Small intestine (tissue), 7 donors: ENCODE measurements around the gene DMRT3. TPM values are rescaled to one million over a fixed set of nuclear protein-coding genes. Genes with fewer than 3 reads are reported as not detected.
"Not testable (repeated sequence)": the region's sequence is repeated elsewhere in the genome, so short reads cannot be mapped to it uniquely, and the experiment has no call there.

Experiments
- DNase-seq, 2 donors: peaks; one replicate each; pipeline versions ENCODE4 v3.0.0 to v3.0.0-alpha.2; 2013
- FAIRE-seq: peaks from 2 replicates; lab custom pipeline; 2012; peaks lifted over from hg19 to GRCh38; lab: Jason Lieb, UNC
- H3K27ac ChIP-seq, 3 donors: one replicate each; pipeline ENCODE4 v1.5.1; 2013; ENCODE audit warnings: low read length in 2 of 3, mild to moderate bottlenecking in 2 of 3, control low read depth in 1 of 3, inconsistent platforms in 1 of 3, low read depth in 1 of 3, moderate library complexity in 1 of 3
- H3K27me3 ChIP-seq, 3 donors: one replicate each; pipeline ENCODE4 v1.6.1; 2013; ENCODE audit warnings: low read length in 3 of 3, inconsistent platforms in 1 of 3; ENCODE audit not compliant: control insufficient read depth in 3 of 3, insufficient read depth in 3 of 3
- H3K36me3 ChIP-seq, 3 donors: one replicate each; pipeline ENCODE4 v1.6.1; 2013; ENCODE audit warnings: low read length in 3 of 3, inconsistent platforms in 1 of 3, low read depth in 1 of 3, mild to moderate bottlenecking in 1 of 3, moderate library complexity in 1 of 3; ENCODE audit not compliant: control insufficient read depth in 3 of 3, insufficient read depth in 2 of 3
- H3K4me1 ChIP-seq, 3 donors: one replicate each; pipeline ENCODE4 v1.6.1; 2013; ENCODE audit warnings: low read length in 2 of 3, inconsistent platforms in 1 of 3, low read depth in 1 of 3, mild to moderate bottlenecking in 1 of 3, moderate library complexity in 1 of 3; ENCODE audit not compliant: control insufficient read depth in 3 of 3, insufficient read depth in 2 of 3
- H3K4me3 ChIP-seq, 3 donors: one replicate each; pipeline ENCODE4 v1.5.1; 2013; ENCODE audit warnings: low read length in 3 of 3, control low read depth in 1 of 3, inconsistent platforms in 1 of 3, low read depth in 1 of 3, mild to moderate bottlenecking in 1 of 3, moderate library complexity in 1 of 3
- H3K9me3 ChIP-seq, 2 donors: one replicate each; pipeline ENCODE4 v1.6.1; 2013; ENCODE audit warnings: low read depth in 1 of 2, low read length in 1 of 2; ENCODE audit not compliant: control insufficient read depth in 2 of 2, insufficient read depth in 1 of 2
- WGBS, 3 donors: extraction: QIAGEN DNeasy Blood & Tissue Kit; methylation state at CpG; one replicate each; pipeline ENCODE4 v1.1.7; 2013; 5-methylcytosine and 5-hydroxymethylcytosine counted together
- polyA plus RNA-seq, 4 donors: library from polyadenylated mRNA; stranded (reverse) in 3 of 4; unstranded in 1 of 4; fragments of 200-250 nt in 3 of 4; fragments of 120-200 nt in 1 of 4; gene quantifications; one replicate each; pipeline versions ENCODE4 v1.2.1 to v1.2.3, GENCODE V29; 2013
- donor health status: healthy with polysubstance abuse.
- donor health status: control.
- donor health status: control.
- donor health status: Bipolar disorder and iron deficiency.
- donor health status: healthy.

The DMRT3 gene
- polyA plus RNA-seq, 4 donors = not detected

DNA sequence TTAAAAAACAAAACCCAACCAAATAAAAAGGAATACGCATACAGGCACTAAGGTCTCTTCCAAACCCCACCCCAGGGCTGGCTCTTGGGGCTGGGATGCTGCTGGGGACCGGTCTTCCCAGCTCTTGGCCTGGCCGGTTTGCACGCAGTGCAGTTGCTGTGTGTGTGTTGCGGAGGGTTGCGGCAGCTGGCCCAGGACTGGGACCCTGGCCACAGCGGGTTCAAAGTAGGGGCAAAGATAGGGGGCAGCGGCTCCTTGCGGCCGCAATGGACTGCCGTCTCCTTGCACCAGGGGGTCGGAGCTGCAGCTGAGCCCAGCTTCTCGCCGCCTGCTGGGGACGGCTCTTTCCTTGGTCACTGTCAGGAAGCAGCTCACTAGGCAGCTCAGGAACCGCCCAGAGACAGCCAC is 5.0 kb downstream of the DMRT3 start:
- FAIRE-seq (no peak), DNase-seq (no peak)
- 7 to 11% (median 10%) methylated on average over 15 to 16 of the region's 16 CpGs for WGBS, 3 donors
- no peak overlapping the region for H3K4me3 ChIP-seq
- no peaks in the 10 kb centered on the region for H3K4me1 ChIP-seq
- H3K9me3 ChIP-seq = no peaks in the 10 kb centered on the region
- no peak overlapping the region for H3K27ac ChIP-seq
- peaks cover 7 to 71% (median 42%) of the 10 kb centered on the region in 3 donors for H3K27me3 ChIP-seq
- H3K36me3 ChIP-seq = no peaks in the 10 kb centered on the region

DNA sequence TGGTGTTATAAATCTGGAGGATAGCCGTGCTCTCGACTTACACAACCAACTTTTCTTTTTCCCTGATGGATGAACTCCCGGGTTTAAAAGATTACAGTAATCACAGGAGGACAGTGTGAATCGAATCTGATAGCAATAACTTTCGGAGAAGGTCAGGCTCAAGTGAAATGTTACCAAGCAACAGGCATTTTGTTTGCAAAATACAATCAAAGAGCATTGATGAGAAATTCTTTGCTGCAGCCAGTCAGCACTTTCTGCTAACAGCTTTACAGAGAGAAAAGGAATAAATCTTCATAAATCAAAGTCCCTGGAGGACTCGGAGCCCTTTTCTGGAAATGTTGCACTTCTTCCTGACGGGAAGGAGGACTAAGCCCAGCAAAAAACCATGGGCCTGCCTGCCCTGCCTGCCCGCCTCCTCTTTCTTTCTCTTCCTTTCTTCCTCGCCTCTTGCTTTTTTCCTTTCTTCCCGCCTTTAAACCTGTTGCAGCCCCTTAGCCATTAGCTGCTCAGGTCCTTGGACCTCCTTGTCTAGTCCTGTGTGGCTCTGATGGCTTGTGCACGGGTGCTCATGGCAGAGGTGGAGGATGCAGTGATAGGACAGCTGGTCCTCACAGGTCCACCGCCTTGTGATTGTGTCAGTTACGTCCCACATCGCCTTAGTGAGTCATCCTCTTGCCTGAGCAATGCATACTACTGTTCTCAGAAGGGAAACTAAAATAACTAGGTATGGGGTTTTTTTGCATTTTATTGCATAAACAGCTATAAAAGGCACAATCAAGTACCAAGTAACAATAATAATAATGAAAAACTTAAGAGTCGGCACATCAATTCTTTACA is 6.2 kb downstream of the DMRT3 start:
- peaks cover 6 to 63% (median 35%) of the 10 kb centered on the region in 3 donors for H3K27me3 ChIP-seq
- no peak for DNase-seq
- H3K9me3 ChIP-seq = no peaks in the 10 kb centered on the region
- H3K4me1 ChIP-seq = no peaks in the 10 kb centered on the region
- 37 to 45% (median 43%) methylated on average over 15 of the region's 15 CpGs for WGBS, 3 donors
- no peak overlapping the region for H3K27ac ChIP-seq
- no peak overlapping the region for H3K4me3 ChIP-seq
- no peak for FAIRE-seq
- no peaks in the 10 kb centered on the region for H3K36me3 ChIP-seq

DNA sequence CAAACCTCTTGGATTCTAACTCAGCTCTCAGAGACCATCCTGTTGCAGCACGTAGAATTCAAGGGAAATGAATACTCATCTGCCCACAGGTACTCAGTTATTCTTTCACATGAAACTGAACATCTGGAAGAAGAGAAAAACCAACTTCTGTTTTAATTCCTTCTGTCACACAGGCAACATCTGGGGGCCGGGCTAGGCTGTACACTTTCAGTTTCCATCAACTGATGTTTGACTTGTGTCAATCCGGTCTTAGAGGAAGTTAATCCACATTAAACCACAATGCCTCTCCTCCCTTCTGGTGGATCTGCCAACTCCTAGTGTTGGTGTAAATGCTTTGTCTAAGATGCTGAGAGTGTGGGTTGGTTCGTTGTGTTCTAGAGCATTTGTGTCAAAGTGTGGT is 17.6 kb downstream of the DMRT3 start:
- H3K9me3 ChIP-seq = peaks cover 0 to 10% of the 10 kb centered on the region in 2 donors
- DNase-seq = no peak
- no peak for FAIRE-seq
- H3K4me3 ChIP-seq = no peak overlapping the region
- peaks cover 0 to 9% (median 5%) of the 10 kb centered on the region in 3 donors for H3K27me3 ChIP-seq
- WGBS, 3 donors = 31 to 56% (median 42%) methylated on average over 4 of the region's 4 CpGs
- no peaks in the 10 kb centered on the region for H3K4me1 ChIP-seq
- H3K36me3 ChIP-seq = no peaks in the 10 kb centered on the region
- H3K27ac ChIP-seq = no peak overlapping the region

DNA sequence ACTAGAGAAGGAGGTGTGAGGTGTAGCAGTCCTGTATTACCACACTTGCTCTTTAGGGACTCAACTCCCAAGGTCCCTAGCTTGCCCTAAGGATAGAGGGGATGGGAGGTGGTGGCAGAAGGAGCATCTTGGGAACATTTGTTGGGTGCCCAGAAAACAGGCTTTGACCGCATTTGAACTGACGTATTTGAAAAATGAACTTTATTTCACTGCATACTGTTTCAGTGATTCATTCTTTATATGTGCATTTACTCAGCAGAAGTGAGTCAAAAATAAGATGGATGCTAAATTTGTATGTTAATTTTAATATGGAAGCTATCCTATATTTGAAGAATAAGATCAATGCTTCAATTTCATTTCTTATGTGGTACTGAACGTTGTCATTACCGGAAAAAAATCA is 18.7 kb downstream of the DMRT3 start:
- H3K27ac ChIP-seq = no peak overlapping the region
- WGBS, 3 donors = 82 to 88% (median 87%) methylated on average over 4 of the region's 4 CpGs
- H3K4me1 ChIP-seq = no peaks in the 10 kb centered on the region
- no peak for FAIRE-seq
- H3K4me3 ChIP-seq = no peak overlapping the region
- H3K27me3 ChIP-seq = peaks cover 0 to 7% (median 3%) of the 10 kb centered on the region in 3 donors
- H3K36me3 ChIP-seq = no peaks in the 10 kb centered on the region
- DNase-seq = no peak
- H3K9me3 ChIP-seq = peaks cover 0 to 16% of the 10 kb centered on the region in 2 donors

DNA sequence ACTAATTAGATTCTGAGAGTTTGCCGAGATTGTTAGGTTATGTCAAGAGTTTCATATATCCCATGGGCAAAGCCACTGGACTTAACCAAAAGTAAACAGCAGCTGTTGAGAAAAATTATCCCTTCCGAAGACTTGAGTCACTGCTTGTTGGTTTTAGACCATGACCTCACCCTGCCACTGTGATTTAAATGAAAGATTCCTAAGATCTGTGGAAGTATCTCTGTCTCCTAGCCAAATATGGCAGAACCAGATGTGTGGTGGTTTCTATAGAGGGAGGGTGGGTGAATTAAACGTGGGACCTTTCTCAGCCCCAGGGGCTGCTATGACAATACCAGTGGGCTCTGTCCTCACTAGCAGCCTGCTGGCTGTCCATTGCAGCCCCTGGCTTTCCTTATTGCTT is 19.3 kb downstream of the DMRT3 start:
- Histone ChIP-seq H3K9me3 (peaks cover 0 to 16% of the 10 kb centered on the region in 2 donors), H3K4me3 (no peak overlapping the region), H3K27me3 (peaks cover 0 to 1% (median 0%) of the 10 kb centered on the region in 3 donors), H3K36me3 (no peaks in the 10 kb centered on the region), H3K27ac (no peak overlapping the region), H3K4me1 (no peaks in the 10 kb centered on the region)
- no peak for FAIRE-seq
- no peak for DNase-seq
- 26 to 44% (median 34%) methylated on average over 3 of the region's 3 CpGs for WGBS, 3 donors

GRCh38 chr9:998299-999110 is 22.1 kb downstream of the DMRT3 start:
- peaks cover 0 to 16% of the 10 kb centered on the region in 2 donors for H3K9me3 ChIP-seq
- not testable (repeated sequence) for H3K4me1 ChIP-seq, DNase-seq, H3K4me3 ChIP-seq, FAIRE-seq, H3K27me3 ChIP-seq, H3K27ac ChIP-seq, H3K36me3 ChIP-seq
- WGBS, 3 donors = 68 to 76% (median 73%) methylated on average over 18 to 26 of the region's 55 CpGs

DNA sequence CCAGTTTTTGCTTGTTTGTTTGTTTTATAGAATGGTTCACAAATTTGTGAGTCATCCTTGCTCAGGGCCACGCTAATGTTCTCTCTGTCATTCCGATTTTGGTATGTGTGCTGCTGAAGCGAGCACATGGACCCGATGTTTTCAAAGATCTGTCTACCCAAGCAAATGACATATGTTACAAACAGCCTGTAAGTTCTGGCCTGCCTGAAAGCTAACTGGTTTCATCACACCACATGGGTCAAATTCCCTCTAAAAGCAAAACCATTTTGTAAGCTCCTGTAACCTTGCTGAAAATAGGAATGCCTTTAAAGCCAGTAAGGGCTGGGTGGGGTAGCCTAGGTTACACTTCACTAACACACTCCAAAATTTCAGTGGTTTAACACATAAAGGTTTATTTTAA is 25.4 kb downstream of the DMRT3 start:
- FAIRE-seq (no peak), DNase-seq (no peak)
- Histone ChIP-seq H3K27me3 (no peaks in the 10 kb centered on the region), H3K4me1 (no peaks in the 10 kb centered on the region), H3K36me3 (no peaks in the 10 kb centered on the region), H3K27ac (no peak overlapping the region), H3K9me3 (peaks cover 0 to 16% of the 10 kb centered on the region in 2 donors), H3K4me3 (no peak overlapping the region)
- WGBS, 3 donors = 86 to 91% (median 90%) methylated on average over 4 of the region's 4 CpGs

GRCh38 chr9:1002678-1003077 is 26.2 kb downstream of the DMRT3 start:
- no peaks in the 10 kb centered on the region for H3K4me1 ChIP-seq
- peaks cover 0 to 16% of the 10 kb centered on the region in 2 donors for H3K9me3 ChIP-seq
- H3K36me3 ChIP-seq = no peaks in the 10 kb centered on the region
- FAIRE-seq = no peak
- DNase-seq = no peak
- no peak overlapping the region for H3K4me3 ChIP-seq
- H3K27ac ChIP-seq = no peak overlapping the region
- WGBS, 3 donors = 82 to 97% (median 91%) methylated on average over 2 of the region's 2 CpGs
- no peaks in the 10 kb centered on the region for H3K27me3 ChIP-seq
